NT2/D1 (cell line): ENCODE results near the gene BTAF1.

Source experiments
- SUZ12 ChIP-seq: IDR thresholded peaks from 2 replicates; pipeline ENCODE4 v1.6.1; 2011; ENCODE audit not compliant: insufficient read length, insufficient read depth; ENCODE audit errors: extremely low read depth
- YY1 ChIP-seq: IDR thresholded peaks from 2 replicates; pipeline ENCODE4 v1.6.1; 2011; ENCODE audit not compliant: insufficient read length, insufficient read depth
- ZNF274 ChIP-seq: IDR thresholded peaks from 2 replicates; pipeline ENCODE4 v1.6.1; 2011; ENCODE audit warnings: mild to moderate bottlenecking, low read depth, low read length

DNA sequence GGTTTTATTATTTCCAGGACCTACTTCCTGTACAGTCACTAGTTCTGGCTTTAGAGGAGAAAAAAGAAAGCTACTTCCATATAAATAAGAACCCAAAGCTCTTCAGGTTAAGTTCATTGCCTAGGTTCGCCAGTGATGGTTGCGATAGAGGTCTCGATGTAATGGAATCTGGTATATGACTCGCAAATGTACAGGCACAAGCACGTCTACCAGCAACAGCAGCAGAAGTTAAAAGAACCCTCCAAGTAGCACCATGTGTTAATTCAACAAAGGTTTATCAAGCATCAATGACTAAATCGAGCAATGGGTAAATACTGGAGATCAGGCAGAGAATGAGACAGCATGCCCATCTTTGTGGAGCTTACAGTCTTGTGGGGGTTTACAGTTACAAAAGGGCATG is 155.4 kb downstream of the BTAF1 start:
- TF ChIP-seq YY1 (no peak), ZNF274 (no peak), SUZ12 (no peak)
